CD4-positive, CD25-positive, alpha-beta regulatory T cell (primary cell): Measurements from ENCODE around the gene PRR7. TPM values are rescaled to one million over a fixed set of nuclear protein-coding genes. Genes with fewer than 3 reads are reported as not detected.

Experiments used
- ATAC-seq, 2 donors: fragments of 150-1000 bp; cut with Tn5 transposase; one replicate each; pipeline ENCODE4 v1.10.0; 2021; ENCODE audit warnings: low read depth in 2 of 2, moderate number of reproducible peaks in 2 of 2, moderate library complexity in 1 of 2
- DNase-seq, 3 donors: peaks; one replicate each; pipeline versions ENCODE4 v3.0.0 to v3.0.0-alpha.2; 2012 to 2022; ENCODE audit warnings: mixed read lengths in 1 of 3
- H3K27ac ChIP-seq: one replicate; pipeline ENCODE4 v1.7.0; 2013; ENCODE audit warnings: mild to moderate bottlenecking, low read length; ENCODE audit not compliant: insufficient read depth, poor library complexity, severe bottlenecking
- H3K27me3 ChIP-seq: one replicate; pipeline ENCODE4 v1.7.0; 2013; ENCODE audit warnings: low read length; ENCODE audit not compliant: control insufficient read depth, insufficient read depth
- H3K36me3 ChIP-seq: one replicate; pipeline ENCODE4 v1.7.0; 2013; ENCODE audit warnings: mild to moderate bottlenecking, low read length, moderate library complexity; ENCODE audit not compliant: control insufficient read depth, insufficient read depth
- H3K4me1 ChIP-seq: 2 replicates; pipeline ENCODE4 v1.7.0; 2013; ENCODE audit warnings: mild to moderate bottlenecking, low read length; ENCODE audit not compliant: insufficient read depth, control insufficient read depth, poor library complexity, severe bottlenecking
- H3K4me3 ChIP-seq: one replicate; pipeline ENCODE4 v1.7.0; 2013; ENCODE audit warnings: low read depth, mild to moderate bottlenecking, low read length, moderate library complexity
- H3K9me3 ChIP-seq, 2 experiments: 1 replicate in 1 of 2; 2 replicates in 1 of 2; pipeline ENCODE4 v1.7.0; 2013; ENCODE audit warnings: low read length in 2 of 2, mild to moderate bottlenecking in 1 of 2, moderate library complexity in 1 of 2; ENCODE audit not compliant: control insufficient read depth in 2 of 2
- H3K27ac Mint-ChIP-seq, 3 donors: one replicate each; pipeline ENCODE4 v1.8.0; 2020 to 2022; ENCODE audit warnings: mild to moderate bottlenecking in 3 of 3, mixed read lengths in 3 of 3, moderate library complexity in 2 of 3
- H3K27me3 Mint-ChIP-seq: one replicate; pipeline ENCODE4 v1.8.0; 2022; ENCODE audit warnings: mild to moderate bottlenecking, mixed read lengths
- H3K36me3 Mint-ChIP-seq: one replicate; pipeline ENCODE4 v1.8.0; 2020; ENCODE audit warnings: mixed read lengths
- H3K4me1 Mint-ChIP-seq, 4 donors: one replicate each; pipeline ENCODE4 v1.8.0; 2020 to 2022; ENCODE audit warnings: mixed read lengths in 4 of 4, mild to moderate bottlenecking in 1 of 4
- H3K4me3 Mint-ChIP-seq, 4 donors: one replicate each; pipeline ENCODE4 v1.8.0; 2020 to 2022; ENCODE audit warnings: mild to moderate bottlenecking in 4 of 4, mixed read lengths in 4 of 4, moderate library complexity in 3 of 4
- H3K9me3 Mint-ChIP-seq, 7 donors: one replicate each; pipeline ENCODE4 v1.8.0; 2020 to 2022; ENCODE audit warnings: mixed read lengths in 7 of 7, mild to moderate bottlenecking in 3 of 7, moderate library complexity in 2 of 7
- polyA plus RNA-seq, 4 donors: library from polyadenylated mRNA; unstranded; fragments of 300-500 nt; fragmentation: Illumina TruSeq; gene quantifications; one replicate each; pipeline ENCODE4 v1.2.3, GENCODE V29; 2021
- total RNA-seq: library from RNA; stranded (reverse); gene quantifications from one replicate; pipeline ENCODE4 v1.2.3, GENCODE V29; 2022

PRR7 gene
- total and polyA plus RNA-seq, 5 donors from 2014 or later, result 10.2 to 21.8 (median 12.6) TPM

- ATAC-seq (peak; percentile 19 to 35), DNase-seq (peak; percentile 64 to 80 (median 75))
- Mint-ChIP-seq H3K4me1 (peaks cover 0 to 60% (median 35%) of the 10 kb centered on the region in 4 donors), H3K9me3 (no peaks in the 10 kb centered on the region), H3K36me3 (peaks cover 4% of the 10 kb centered on the region), H3K27ac (no peak overlapping the region), H3K4me3 (peak overlapping the region in 2 of 4 donors; percentile 46 to 97), H3K27me3 (peaks cover 10% of the 10 kb centered on the region)
- Histone ChIP-seq H3K36me3 (peaks cover under 1% of the 10 kb centered on the region), H3K27ac (peak overlapping the region; percentile 91), H3K27me3 (no peaks in the 10 kb centered on the region), H3K4me3 (no peak overlapping the region), H3K4me1 (peaks cover 52% of the 10 kb centered on the region), H3K9me3 (no peaks in the 10 kb centered on the region)
Observed at GRCh38 chr5:177447066-177447610, 524 bp downstream of the PRR7 start.

- Histone ChIP-seq H3K27me3 (no peaks in the 10 kb centered on the region), H3K4me1 (peaks cover 52% of the 10 kb centered on the region), H3K9me3 (no peaks in the 10 kb centered on the region), H3K27ac (peak overlapping the region; percentile 47), H3K36me3 (no peaks in the 10 kb centered on the region), H3K4me3 (no peak overlapping the region)
- Mint-ChIP-seq H3K27ac (peak overlapping the region in 2 of 3 donors; percentile 49 to 92), H3K27me3 (peaks cover 10% of the 10 kb centered on the region), H3K4me1 (peaks cover 0 to 57% (median 37%) of the 10 kb centered on the region in 4 donors), H3K4me3 (peak overlapping the region; percentile 78 to 97 (median 86)), H3K9me3 (no peaks in the 10 kb centered on the region), H3K36me3 (peaks cover 4% of the 10 kb centered on the region)
- DNase-seq (no peak), ATAC-seq (no peak)
Observed at GRCh38 chr5:177447611-177448243, 1.1 kb downstream of the PRR7 start.

GRCh38 chr5:177448244-177448950, 1.8 kb downstream of the PRR7 start:
- no peak for DNase-seq
- peaks cover 4% of the 10 kb centered on the region for H3K36me3 Mint-ChIP-seq

GRCh38 chr5:177449140-177450061, 2.8 kb downstream of the PRR7 start:
- Histone ChIP-seq H3K27ac (no peak overlapping the region), H3K36me3 (no peaks in the 10 kb centered on the region), H3K4me3 (no peak overlapping the region), H3K9me3 (no peaks in the 10 kb centered on the region), H3K4me1 (peaks cover 53% of the 10 kb centered on the region), H3K27me3 (no peaks in the 10 kb centered on the region)
- Mint-ChIP-seq H3K27me3 (peaks cover 20% of the 10 kb centered on the region), H3K9me3 (no peaks in the 10 kb centered on the region), H3K27ac (no peak overlapping the region), H3K4me3 (peak overlapping the region in 2 of 4 donors; percentile 26 to 97), H3K4me1 (peaks cover 0 to 58% (median 41%) of the 10 kb centered on the region in 4 donors), H3K36me3 (peaks cover 4% of the 10 kb centered on the region)
- ATAC-seq, result no peak
- no peak for DNase-seq

More at GRCh38 chr5:177448244-177448950, 1.8 kb downstream of the PRR7 start:
- peak overlapping the region in 2 of 3 donors; percentile 85 to 92 for H3K27ac Mint-ChIP-seq
- no peaks in the 10 kb centered on the region for H3K9me3 Mint-ChIP-seq
- Histone ChIP-seq H3K27me3 (no peaks in the 10 kb centered on the region), H3K4me1 (peaks cover 51% of the 10 kb centered on the region), H3K36me3 (no peaks in the 10 kb centered on the region), H3K4me3 (no peak overlapping the region), H3K9me3 (no peaks in the 10 kb centered on the region), H3K27ac (no peak overlapping the region)
- no peak for ATAC-seq
- H3K4me1 Mint-ChIP-seq, result peaks cover 0 to 59% (median 43%) of the 10 kb centered on the region in 4 donors
- H3K27me3 Mint-ChIP-seq, result peaks cover 12% of the 10 kb centered on the region
- H3K4me3 Mint-ChIP-seq, result peak overlapping the region; percentile 78 to 97 (median 86)

GRCh38 chr5:177450667-177451424, 4.2 kb downstream of the PRR7 start:
- Histone ChIP-seq H3K27ac (no peak overlapping the region), H3K9me3 (no peaks in the 10 kb centered on the region), H3K27me3 (no peaks in the 10 kb centered on the region), H3K36me3 (no peaks in the 10 kb centered on the region), H3K4me3 (no peak overlapping the region), H3K4me1 (peaks cover 49% of the 10 kb centered on the region)
- Mint-ChIP-seq H3K4me3 (peak overlapping the region in 3 of 4 donors; percentile 57 to 71 (median 68)), H3K9me3 (no peaks in the 10 kb centered on the region), H3K4me1 (peaks cover 0 to 43% (median 27%) of the 10 kb centered on the region in 4 donors), H3K27me3 (peaks cover 17% of the 10 kb centered on the region), H3K36me3 (peaks cover 4% of the 10 kb centered on the region), H3K27ac (peak overlapping the region in 1 of 3 donors; percentile 80)
- ATAC-seq (no peak), DNase-seq (no peak)

- Mint-ChIP-seq H3K27ac (peak overlapping the region; percentile 68 to 92 (median 91)), H3K36me3 (peaks cover 4% of the 10 kb centered on the region), H3K4me3 (peak overlapping the region; percentile 42 to 96 (median 71)), H3K9me3 (no peaks in the 10 kb centered on the region), H3K4me1 (peaks cover 0 to 38% (median 25%) of the 10 kb centered on the region in 4 donors), H3K27me3 (peaks cover 19% of the 10 kb centered on the region)
- H3K4me3 ChIP-seq, result no peak overlapping the region
- no peaks in the 10 kb centered on the region for H3K36me3 ChIP-seq
- H3K27me3 ChIP-seq, result no peaks in the 10 kb centered on the region
- no peak for ATAC-seq
- no peaks in the 10 kb centered on the region for H3K9me3 ChIP-seq
- no peak overlapping the region for H3K27ac ChIP-seq
- peaks cover 43% of the 10 kb centered on the region for H3K4me1 ChIP-seq
- no peak for DNase-seq
Observed at GRCh38 chr5:177452688-177453638, 6.3 kb downstream of the PRR7 start.
